ENCODE measurements around the gene EFR3B. TPM values are rescaled to one million over a fixed set of nuclear protein-coding genes. Genes with fewer than 3 reads are reported as not detected.

The EFR3B gene
- polyA plus RNA-seq, 3 donors = not detected

- Histone ChIP-seq H4K20me1 (ENCODE audit: insufficient read depth, low read length) (no peaks in the 10 kb centered on the region), H3K9ac (ENCODE audit: insufficient read depth, low read length, poor library complexity, severe bottlenecking) (no peak overlapping the region), H3K27ac (ENCODE audit: low read depth in 1 of 2, low read length in 2 of 2) (no peak overlapping the region), H3K27me3 (ENCODE audit: control insufficient read depth in 2 of 2, insufficient read depth in 2 of 2, low read length in 2 of 2) (no peaks in the 10 kb centered on the region), H3K4me2 (replicated peaks; ENCODE audit: extremely low read depth, low read length, poor library complexity, severe bottlenecking) (no peak overlapping the region), H3K4me1 (ENCODE audit: control insufficient read depth in 1 of 2, insufficient read depth in 2 of 2, low read length in 2 of 2) (no peaks in the 10 kb centered on the region), H2AFZ (ENCODE audit: insufficient read depth, low read depth, low read length, poor library complexity, severe bottlenecking) (no peak overlapping the region), H3K79me2 (ENCODE audit: insufficient read depth, low read length) (no peaks in the 10 kb centered on the region), H3K36me3 (replicated peaks in 1 of 2; ENCODE audit: control insufficient read depth in 1 of 2, insufficient read depth in 2 of 2, low read length in 2 of 2) (no peaks in the 10 kb centered on the region), H3K4me3 (replicated peaks in 1 of 3; ENCODE audit: low read depth in 2 of 3, low read length in 3 of 3) (no peak overlapping the region), H3K9me3 (replicated peaks in 1 of 2; ENCODE audit: control insufficient read depth in 1 of 2, insufficient read depth in 1 of 2, low read length in 2 of 2) (no peaks in the 10 kb centered on the region)
- no peak overlapping the region for H3K4me3 Mint-ChIP-seq
- WGBS (ENCODE audit: insufficient coverage) = 87% methylated on average over 3 of the region's 12 CpGs
- H3K27me3 Mint-ChIP-seq (ENCODE audit: low read depth in 3 of 3) = peaks cover 2 to 7% (median 3%) of the 10 kb centered on the region in 3 donors
- H3K4me1 Mint-ChIP-seq = no peaks in the 10 kb centered on the region
- H3K9me3 Mint-ChIP-seq = peaks cover 0 to 3% (median 0%) of the 10 kb centered on the region in 7 donors
- no peak overlapping the region for H3K27ac Mint-ChIP-seq
- intact Hi-C loops (cut with micrococcal nuclease) = no loop called here
- peaks cover 0 to 2% of the 10 kb centered on the region in 2 donors for H3K36me3 Mint-ChIP-seq
- no peak for TF ChIP-seq CTCF (IDR thresholded peaks at IDR 0.05)
- DNase-seq = no peak
These were observed 109.8 kb downstream of the EFR3B start for GRCh38 chr2:25151718-25152117.

GRCh38 chr2:25155401-25155800 is 113.5 kb downstream of the EFR3B start:
- intact Hi-C loops (cut with micrococcal nuclease) = no loop called here
- Histone ChIP-seq H3K4me2 (replicated peaks; ENCODE audit: extremely low read depth, low read length, poor library complexity, severe bottlenecking) (no peak overlapping the region), H3K36me3 (replicated peaks in 1 of 2; ENCODE audit: control insufficient read depth in 1 of 2, insufficient read depth in 2 of 2, low read length in 2 of 2) (no peaks in the 10 kb centered on the region), H3K27me3 (ENCODE audit: control insufficient read depth in 2 of 2, insufficient read depth in 2 of 2, low read length in 2 of 2) (no peaks in the 10 kb centered on the region), H3K9ac (ENCODE audit: insufficient read depth, low read length, poor library complexity, severe bottlenecking) (no peak overlapping the region), H3K27ac (ENCODE audit: low read depth in 1 of 2, low read length in 2 of 2) (no peak overlapping the region), H3K9me3 (replicated peaks in 1 of 2; ENCODE audit: control insufficient read depth in 1 of 2, insufficient read depth in 1 of 2, low read length in 2 of 2) (peaks cover 0 to under 1% of the 10 kb centered on the region in 2 donors), H3K4me3 (replicated peaks in 1 of 3; ENCODE audit: low read depth in 2 of 3, low read length in 3 of 3) (no peak overlapping the region), H3K79me2 (ENCODE audit: insufficient read depth, low read length) (no peaks in the 10 kb centered on the region), H3K4me1 (ENCODE audit: control insufficient read depth in 1 of 2, insufficient read depth in 2 of 2, low read length in 2 of 2) (peaks cover 0 to 1% of the 10 kb centered on the region in 2 donors), H4K20me1 (ENCODE audit: insufficient read depth, low read length) (no peaks in the 10 kb centered on the region), H2AFZ (ENCODE audit: insufficient read depth, low read depth, low read length, poor library complexity, severe bottlenecking) (no peak overlapping the region)
- Mint-ChIP-seq H3K9me3 (peaks cover 0 to 8% (median 3%) of the 10 kb centered on the region in 7 donors), H3K4me1 (peaks cover 9% of the 10 kb centered on the region), H3K4me3 (no peak overlapping the region), H3K27ac (no peak overlapping the region), H3K27me3 (ENCODE audit: low read depth in 3 of 3) (peaks cover 2 to 10% (median 3%) of the 10 kb centered on the region in 3 donors), H3K36me3 (peaks cover 0 to 3% of the 10 kb centered on the region in 2 donors)
- DNase-seq = no peak
- WGBS (ENCODE audit: insufficient coverage) = 90% methylated on average over 3 of the region's 10 CpGs
- TF ChIP-seq CTCF (IDR thresholded peaks at IDR 0.05) = no peak
